Cardiac muscle cell (in vitro differentiated cells and primary cell): ENCODE data around the gene PFKL. TPM values are rescaled to one million over a fixed set of nuclear protein-coding genes. Genes with fewer than 3 reads are reported as not detected.

ENCODE experiments used
- DNase-seq, 2 donors: peaks; one replicate each; pipeline versions ENCODE4 v3.0.0 to v3.0.0-alpha.2; 2010 to 2017; ENCODE audit warnings: low read depth in 1 of 2, low spot score in 1 of 2
- H3K27ac ChIP-seq: fragments of 200-600 bp; sonication (generic); 2 replicates; pipeline ENCODE4 v1.5.1; 2016
- H3K27me3 ChIP-seq: fragments of 200-600 bp; sonication (generic); 2 replicates; pipeline ENCODE4 v1.6.0; 2016; ENCODE audit warnings: control low read depth
- H3K36me3 ChIP-seq: fragments of 200-600 bp; sonication (generic); 2 replicates; pipeline ENCODE4 v1.5.1; 2016; ENCODE audit warnings: control low read depth
- H3K4me1 ChIP-seq: fragments of 200-600 bp; sonication (generic); 2 replicates; pipeline ENCODE4 v1.8.1; 2017; ENCODE audit warnings: low read depth, mild to moderate bottlenecking, mixed run types
- H3K4me3 ChIP-seq: fragments of 200-600 bp; sonication (generic); 2 replicates; pipeline ENCODE4 v1.5.1; 2016; ENCODE audit warnings: mild to moderate bottlenecking
- H3K9me3 ChIP-seq: fragments of 200-600 bp; sonication (generic); 2 replicates; pipeline ENCODE4 v1.5.1; 2017; ENCODE audit warnings: low read depth, mild to moderate bottlenecking, control low read depth
- CTCF ChIP-seq: IDR thresholded peaks from 2 replicates; pipeline ENCODE4 v1.5.1; 2012; ENCODE audit warnings: low read depth, mild to moderate bottlenecking, low read length
- polyA plus RNA-seq: library from polyadenylated mRNA; unstranded; fragments of >200 nt; fragmentation: Nextera tagmentation; extraction: Ambion mirVana; gene quantifications from 2 replicates; pipeline ENCODE4 v1.2.1, GENCODE V29; 2016
- total RNA-seq: library from RNA; depleted of rRNA; stranded (reverse); fragments of >200 nt; gene quantifications from 2 replicates; pipeline ENCODE4 v1.2.3, GENCODE V29; 2016

PFKL gene
- total and polyA plus RNA-seq, 2 experiments from 2014 or later: 204 to 213 TPM

- Histone ChIP-seq H3K27ac (no peak overlapping the region), H3K27me3 (peaks cover 2% of the 10 kb centered on the region), H3K36me3 (no peaks in the 10 kb centered on the region), H3K4me1 (no peaks in the 10 kb centered on the region), H3K4me3 (no peak overlapping the region), H3K9me3 (no peaks in the 10 kb centered on the region)
- DNase-seq: no peak
- TF ChIP-seq CTCF: no peak
Observed at GRCh38 chr21:44374601-44375280, 74.9 kb downstream of the PFKL start.

GRCh38 chr21:44375281-44375651, 75.4 kb downstream of the PFKL start:
- Histone ChIP-seq H3K4me1 (no peaks in the 10 kb centered on the region), H3K27ac (no peak overlapping the region), H3K4me3 (no peak overlapping the region), H3K9me3 (no peaks in the 10 kb centered on the region), H3K36me3 (no peaks in the 10 kb centered on the region), H3K27me3 (peaks cover 2% of the 10 kb centered on the region)
- no peak for DNase-seq
- TF ChIP-seq CTCF: no peak

GRCh38 chr21:44375761-44376241, 75.9 kb downstream of the PFKL start:
- H3K4me1 ChIP-seq: no peaks in the 10 kb centered on the region
- no peaks in the 10 kb centered on the region for H3K9me3 ChIP-seq
- no peak overlapping the region for H3K27ac ChIP-seq
- H3K27me3 ChIP-seq: peaks cover 2% of the 10 kb centered on the region
- TF ChIP-seq CTCF: no peak
- H3K4me3 ChIP-seq: no peak overlapping the region
- H3K36me3 ChIP-seq: no peaks in the 10 kb centered on the region
- no peak for DNase-seq

GRCh38 chr21:44376606-44377005, 76.8 kb downstream of the PFKL start:
- DNase-seq: no peak
- no peak for TF ChIP-seq CTCF
- H3K9me3 ChIP-seq: no peaks in the 10 kb centered on the region
- peaks cover 2% of the 10 kb centered on the region for H3K27me3 ChIP-seq
- H3K4me1 ChIP-seq: no peaks in the 10 kb centered on the region
- H3K4me3 ChIP-seq: no peak overlapping the region
- H3K36me3 ChIP-seq: no peaks in the 10 kb centered on the region
- no peak overlapping the region for H3K27ac ChIP-seq

Other genes with a start within 250 kb of the PFKL start
- 1.1 and 1.4 TPM in 2 replicates for gene PWP2, start 192.7 kb upstream of the PFKL start, total RNA-seq
- 0.99 and 2.1 TPM in 2 replicates for gene PWP2, start 192.7 kb upstream of the PFKL start, polyA plus RNA-seq
- 25.3 and 28.5 TPM in 2 replicates for gene GATD3, start 166.4 kb upstream of the PFKL start, total RNA-seq
- gene GATD3, start 166.4 kb upstream of the PFKL start, polyA plus RNA-seq: 13.8 and 17.7 TPM in 2 replicates
- 0.12 and 0.14 TPM in 2 replicates for gene ICOSLG, start 59.1 kb upstream of the PFKL start, total RNA-seq
- 0.30 TPM in 1 of 2 replicates, not detected in the other for gene ICOSLG, start 59.1 kb upstream of the PFKL start, polyA plus RNA-seq
- not detected in 2 replicates for gene DNMT3L, start 38.2 kb upstream of the PFKL start, total RNA-seq
- not detected in 2 replicates for gene DNMT3L, start 38.2 kb upstream of the PFKL start, polyA plus RNA-seq
- 0.45 TPM in 1 of 2 replicates, not detected in the other for gene AIRE, start 14.2 kb upstream of the PFKL start, total RNA-seq
- not detected in 2 replicates for gene AIRE, start 14.2 kb upstream of the PFKL start, polyA plus RNA-seq
- gene CFAP410, start 39.3 kb downstream of the PFKL start, total RNA-seq: 40.9 and 46.7 TPM in 2 replicates
- 34.0 and 37.1 TPM in 2 replicates for gene CFAP410, start 39.3 kb downstream of the PFKL start, polyA plus RNA-seq
- gene TRPM2, start 53.6 kb downstream of the PFKL start, total RNA-seq: not detected in 2 replicates
- not detected in 2 replicates for gene TRPM2, start 53.6 kb downstream of the PFKL start, polyA plus RNA-seq
- gene LRRC3, start 155.5 kb downstream of the PFKL start, total RNA-seq: 5.9 and 9.5 TPM in 2 replicates
- 3.3 and 4.1 TPM in 2 replicates for gene LRRC3, start 155.5 kb downstream of the PFKL start, polyA plus RNA-seq
- gene KRTAP10-1, start 240.1 kb downstream of the PFKL start, total RNA-seq: not detected in 2 replicates
- 0.56 TPM in 1 of 2 replicates, not detected in the other for gene KRTAP10-1, start 240.1 kb downstream of the PFKL start, polyA plus RNA-seq